Measurements from ENCODE around the gene APBA2.

Gene APBA2

GRCh38 chr15:29067949-29068348 lies 182.2 kb downstream of the APBA2 start:
- DNase-seq, result no peak

- peak; percentile 43 for DNase-seq
These were observed 184.9 kb downstream of the APBA2 start for GRCh38 chr15:29070471-29071231.

GRCh38 chr15:29071232-29071881 lies 185.6 kb downstream of the APBA2 start:
- DNase-seq, result peak; percentile 81

- DNase-seq, result no peak
These were observed 186.1 kb downstream of the APBA2 start for GRCh38 chr15:29071882-29072273.

- no peak for DNase-seq
These were observed 186.7 kb downstream of the APBA2 start for GRCh38 chr15:29072444-29072843.

DNA sequence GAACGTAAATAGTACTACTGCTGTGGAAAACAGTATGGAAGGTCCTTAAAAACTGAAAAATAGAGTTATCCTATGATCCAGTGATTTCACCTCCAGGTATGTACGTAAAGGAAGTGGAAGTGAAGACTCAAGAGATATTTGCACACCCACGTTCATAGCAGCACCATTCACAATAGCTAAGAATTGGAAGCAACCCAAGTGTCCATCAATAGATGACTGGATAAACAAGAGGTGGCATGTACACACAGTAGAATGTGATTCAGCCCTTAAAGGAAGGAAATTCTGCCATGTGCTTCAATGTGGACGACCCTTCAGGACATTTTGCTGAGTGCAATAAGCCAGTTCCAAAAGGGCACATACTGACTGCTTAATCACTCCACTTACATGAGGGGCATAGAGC lies 188.3 kb downstream of the APBA2 start:
- DNase-seq, result no peak

GRCh38 chr15:29078541-29078940 lies 192.8 kb downstream of the APBA2 start:
- DNase-seq, result no peak

DNA sequence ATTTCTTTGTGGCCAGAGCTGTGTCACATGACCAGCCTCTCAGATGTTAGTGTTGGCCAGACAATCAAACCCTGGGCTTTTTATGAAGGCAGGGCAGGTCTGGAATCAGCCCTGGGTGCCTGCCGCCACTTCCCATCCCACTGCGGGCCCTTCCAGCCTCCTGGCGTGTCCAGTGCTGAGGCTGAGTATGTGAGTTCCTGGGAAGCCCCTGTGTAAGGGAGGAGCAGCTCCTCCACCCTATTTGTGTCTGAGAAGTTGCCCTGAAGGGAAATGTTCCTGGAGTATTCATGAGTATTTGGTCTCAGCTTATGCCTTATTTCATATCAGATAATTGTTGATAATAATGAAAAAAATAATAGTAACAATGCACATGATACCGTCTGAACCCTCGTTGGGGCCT lies 193.7 kb downstream of the APBA2 start:
- no peak for DNase-seq

GRCh38 chr15:29081781-29082180 lies 196.0 kb downstream of the APBA2 start:
- no peak for DNase-seq

GRCh38 chr15:29083161-29083560 lies 197.4 kb downstream of the APBA2 start:
- no peak for DNase-seq

DNA sequence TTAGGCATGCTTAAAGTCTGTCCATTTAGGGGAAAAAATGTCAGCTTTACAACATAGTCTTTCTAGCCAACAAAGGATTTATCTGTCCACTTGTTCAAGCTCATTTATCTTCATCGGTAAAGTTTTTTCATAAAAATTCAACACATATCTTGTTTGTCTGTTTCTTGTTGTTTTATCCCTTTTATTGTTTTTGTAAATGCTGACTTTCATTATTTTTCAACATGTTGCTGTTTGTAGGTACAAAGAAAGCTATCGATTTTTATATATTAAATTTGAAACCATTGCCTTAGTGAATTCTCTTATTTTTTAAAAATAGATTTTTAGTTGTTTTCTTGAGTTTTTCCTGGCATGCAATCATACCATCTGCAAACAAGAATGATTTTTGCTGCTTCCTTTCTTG lies 198.1 kb downstream of the APBA2 start:
- no peak for DNase-seq

DNA sequence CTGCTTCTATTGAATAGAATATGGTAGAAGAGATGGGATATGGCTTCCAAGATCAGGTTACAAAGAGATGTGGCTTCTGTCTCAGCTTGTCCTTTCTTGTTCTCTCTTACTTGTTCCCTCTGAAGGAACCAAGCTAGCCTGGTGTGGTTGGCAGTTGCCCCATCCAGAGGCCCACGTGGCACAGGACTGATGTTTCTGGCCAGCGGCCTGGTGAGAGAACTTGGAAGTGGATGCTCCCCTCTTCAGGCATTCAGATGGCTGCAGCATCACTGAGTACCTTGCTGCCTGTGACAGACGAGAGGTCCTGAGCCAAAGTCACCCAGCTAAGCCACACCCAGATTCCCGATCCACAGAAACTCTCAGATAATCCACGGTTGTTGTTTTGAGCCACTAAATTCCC lies 200.2 kb downstream of the APBA2 start:
- no peak for DNase-seq

GRCh38 chr15:29086891-29087290 lies 201.1 kb downstream of the APBA2 start:
- DNase-seq, result no peak

GRCh38 chr15:29087521-29088285 lies 201.9 kb downstream of the APBA2 start:
- DNase-seq, result no peak

- DNase-seq, result no peak
These were observed 202.9 kb downstream of the APBA2 start for GRCh38 chr15:29088666-29089065.

- DNase-seq, result peak; percentile 73
These were observed 204.2 kb downstream of the APBA2 start for GRCh38 chr15:29089731-29090616.

DNA sequence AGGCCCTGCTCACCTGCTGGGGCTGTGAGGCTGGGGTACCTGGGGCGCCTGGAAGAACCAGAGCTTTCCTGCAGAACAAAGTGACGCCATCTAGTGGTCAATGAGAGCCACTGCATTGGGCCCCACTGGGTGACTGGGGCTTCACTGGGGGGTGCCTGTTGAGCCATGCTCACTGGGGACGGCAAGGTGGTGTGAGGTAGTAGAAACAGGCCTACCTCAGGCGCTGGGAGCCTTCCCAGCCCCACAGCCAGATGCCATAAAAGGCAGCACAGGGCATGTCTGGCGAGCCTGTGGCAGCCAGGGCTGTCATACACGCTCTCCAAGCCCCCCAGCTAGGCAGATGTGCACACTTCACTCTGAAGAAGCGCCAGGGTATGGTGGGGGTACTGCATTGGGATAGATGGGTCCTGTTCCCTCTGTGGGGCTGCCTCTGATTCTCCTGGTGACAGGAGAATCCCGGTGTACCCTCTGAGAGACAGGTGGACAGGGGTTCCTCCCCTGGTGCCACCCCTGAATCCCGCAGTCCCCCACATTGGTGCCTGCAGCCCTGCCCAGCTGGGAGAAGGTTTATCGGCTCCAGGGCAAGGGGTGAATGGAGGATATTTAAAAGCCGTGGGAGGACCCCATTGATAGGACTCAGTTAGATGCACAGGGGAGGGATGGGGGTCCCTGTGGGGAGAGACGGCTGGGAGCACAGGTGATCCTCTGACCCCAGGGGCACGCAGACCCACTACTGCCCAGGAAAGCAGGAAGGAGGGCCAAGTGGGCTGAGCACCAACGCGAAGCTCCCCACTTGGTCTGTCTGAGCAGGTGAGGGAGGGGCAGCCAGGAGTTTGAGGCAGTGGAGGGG lies 205.1 kb downstream of the APBA2 start:
- DNase-seq, result peak; percentile 46

DNA sequence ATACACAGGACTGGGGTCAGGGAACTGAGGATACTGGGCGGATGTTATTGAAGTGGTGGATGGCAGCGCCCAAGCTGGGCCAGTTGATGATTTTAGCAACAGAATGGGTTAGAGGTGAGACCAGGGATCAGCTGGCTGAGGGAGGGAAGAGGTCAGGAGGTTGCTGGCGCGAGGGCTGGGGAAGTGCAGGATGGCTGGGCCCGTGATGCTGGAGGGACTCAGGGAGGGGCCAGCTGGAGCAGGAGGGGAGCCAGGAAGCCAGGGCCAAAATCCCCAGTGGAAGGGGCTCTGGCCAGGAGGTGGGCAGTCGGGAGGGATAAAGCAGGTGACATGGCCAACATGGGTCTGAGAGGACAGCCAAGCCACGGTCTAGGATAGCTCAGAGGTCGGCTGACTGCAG lies 205.9 kb downstream of the APBA2 start:
- DNase-seq, result no peak

- no peak for DNase-seq
These were observed 206.7 kb downstream of the APBA2 start for GRCh38 chr15:29092376-29093064.

DNA sequence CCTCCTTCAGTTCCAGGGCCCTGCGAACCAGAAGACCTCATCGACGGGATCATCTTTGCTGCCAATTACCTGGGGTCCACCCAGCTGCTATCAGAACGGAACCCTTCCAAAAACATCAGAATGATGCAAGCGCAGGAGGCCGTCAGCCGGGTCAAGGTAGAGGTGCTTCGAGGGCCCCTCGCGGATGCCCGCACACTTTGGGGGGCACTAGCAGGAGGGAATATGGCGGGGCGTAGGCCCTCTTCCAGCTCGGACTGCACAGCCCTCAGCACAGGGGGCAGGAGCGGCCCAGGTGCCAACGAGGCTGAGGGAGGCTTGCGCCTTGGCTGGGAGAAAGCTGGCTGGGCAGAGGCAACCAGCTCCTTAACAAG lies 207.3 kb downstream of the APBA2 start:
- no peak for DNase-seq

- no peak for DNase-seq
These were observed 208.0 kb downstream of the APBA2 start for GRCh38 chr15:29093696-29094343.

All from eye (tissue), 1 donor.